ENCODE measurements around the gene APIP. TPM values are rescaled to one million over a fixed set of nuclear protein-coding genes. Genes with fewer than 3 reads are reported as not detected.
A peak's percentile ranks its signal among the peaks of the same experiment; 100 is the strongest.

The APIP gene
- total RNA-seq, 1 donor from 2014 or later = 21.3 TPM

DNA sequence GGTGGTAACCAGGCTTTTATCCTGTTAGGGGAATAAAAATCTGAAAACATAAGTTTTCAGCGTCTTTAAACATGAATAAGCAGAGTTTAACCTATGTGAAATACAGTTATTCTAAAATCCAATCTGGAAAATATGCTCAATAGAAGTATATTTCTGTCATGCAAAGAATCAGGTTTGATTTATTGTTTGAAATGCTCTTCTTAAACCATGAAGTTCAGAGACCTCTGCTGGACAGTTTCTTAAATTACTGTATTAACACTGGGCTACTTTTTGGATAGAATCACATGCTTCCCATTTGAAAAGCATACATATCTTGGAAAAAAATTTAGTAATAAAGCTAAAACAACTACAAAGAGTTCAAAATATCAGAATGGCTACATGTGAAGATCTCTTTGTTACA, 25.4 kb downstream of the APIP start:
- Mint-ChIP-seq H3K4me3 (ENCODE audit: unreplicated experiment) (no peak overlapping the region), H3K36me3 (ENCODE audit: unreplicated experiment) (peaks cover 8% of the 10 kb centered on the region), H3K9me3 (ENCODE audit: unreplicated experiment) (no peaks in the 10 kb centered on the region), H3K4me1 (ENCODE audit: unreplicated experiment) (no peaks in the 10 kb centered on the region), H3K27me3 (ENCODE audit: unreplicated experiment) (no peaks in the 10 kb centered on the region), H3K27ac (ENCODE audit: unreplicated experiment) (no peak overlapping the region)
- DNase-seq (ENCODE audit: extremely low spot score, unreplicated experiment) = no peak
- TF ChIP-seq, protein P1, sequence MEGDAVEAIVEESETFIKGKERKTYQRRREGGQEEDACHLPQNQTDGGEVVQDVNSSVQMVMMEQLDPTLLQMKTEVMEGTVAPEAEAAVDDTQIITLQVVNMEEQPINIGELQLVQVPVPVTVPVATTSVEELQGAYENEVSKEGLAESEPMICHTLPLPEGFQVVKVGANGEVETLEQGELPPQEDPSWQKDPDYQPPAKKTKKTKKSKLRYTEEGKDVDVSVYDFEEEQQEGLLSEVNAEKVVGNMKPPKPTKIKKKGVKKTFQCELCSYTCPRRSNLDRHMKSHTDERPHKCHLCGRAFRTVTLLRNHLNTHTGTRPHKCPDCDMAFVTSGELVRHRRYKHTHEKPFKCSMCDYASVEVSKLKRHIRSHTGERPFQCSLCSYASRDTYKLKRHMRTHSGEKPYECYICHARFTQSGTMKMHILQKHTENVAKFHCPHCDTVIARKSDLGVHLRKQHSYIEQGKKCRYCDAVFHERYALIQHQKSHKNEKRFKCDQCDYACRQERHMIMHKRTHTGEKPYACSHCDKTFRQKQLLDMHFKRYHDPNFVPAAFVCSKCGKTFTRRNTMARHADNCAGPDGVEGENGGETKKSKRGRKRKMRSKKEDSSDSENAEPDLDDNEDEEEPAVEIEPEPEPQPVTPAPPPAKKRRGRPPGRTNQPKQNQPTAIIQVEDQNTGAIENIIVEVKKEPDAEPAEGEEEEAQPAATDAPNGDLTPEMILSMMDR (IDR thresholded peaks at IDR 0.05) = peak; percentile 66

DNA sequence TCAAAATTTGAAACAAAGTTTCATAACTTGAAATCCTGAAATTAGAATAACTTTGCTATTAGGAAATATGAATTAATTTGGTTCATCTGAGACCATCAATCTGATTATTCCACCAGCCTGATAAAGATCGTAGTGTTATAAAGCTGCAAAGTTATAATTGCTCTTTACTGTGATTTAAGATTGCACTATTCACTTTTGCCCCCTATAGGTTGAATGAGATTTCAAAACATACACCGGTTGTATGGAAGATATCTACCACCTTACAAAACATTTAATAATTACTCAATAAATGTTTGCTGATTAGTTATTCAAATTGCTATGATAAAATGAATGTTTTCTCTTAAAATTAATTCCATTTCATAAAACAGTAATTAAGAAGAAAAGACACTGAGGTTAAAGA, 26.1 kb downstream of the APIP start:
- Mint-ChIP-seq H3K27ac (ENCODE audit: unreplicated experiment) (no peak overlapping the region), H3K9me3 (ENCODE audit: unreplicated experiment) (no peaks in the 10 kb centered on the region), H3K27me3 (ENCODE audit: unreplicated experiment) (no peaks in the 10 kb centered on the region), H3K36me3 (ENCODE audit: unreplicated experiment) (peaks cover 8% of the 10 kb centered on the region), H3K4me1 (ENCODE audit: unreplicated experiment) (no peaks in the 10 kb centered on the region), H3K4me3 (ENCODE audit: unreplicated experiment) (no peak overlapping the region)
- no peak for DNase-seq (ENCODE audit: extremely low spot score, unreplicated experiment)
- TF ChIP-seq, protein P1 (IDR thresholded peaks at IDR 0.05) = peak; percentile 35

DNA sequence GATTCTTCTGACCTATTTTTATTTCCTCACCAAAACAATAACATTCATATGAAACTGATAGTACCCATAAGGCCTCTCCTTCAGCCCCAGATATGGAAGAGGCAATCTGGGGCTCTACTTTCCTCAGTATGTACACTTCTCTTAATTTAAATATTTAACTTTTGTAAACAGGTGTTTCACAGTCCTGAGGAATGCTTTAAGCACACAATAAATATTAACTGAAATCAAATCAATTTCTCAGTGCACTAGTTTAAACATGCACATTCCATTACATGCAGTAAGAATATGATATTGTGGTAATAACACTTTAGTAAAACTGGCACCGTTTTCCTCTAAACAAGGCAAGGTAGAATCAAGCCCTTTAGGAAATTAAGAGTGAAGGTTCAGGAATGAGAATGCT, 28.9 kb downstream of the APIP start:
- Mint-ChIP-seq H3K27me3 (ENCODE audit: unreplicated experiment) (no peaks in the 10 kb centered on the region), H3K27ac (ENCODE audit: unreplicated experiment) (no peak overlapping the region), H3K36me3 (ENCODE audit: unreplicated experiment) (peaks cover 19% of the 10 kb centered on the region), H3K4me3 (ENCODE audit: unreplicated experiment) (no peak overlapping the region), H3K9me3 (ENCODE audit: unreplicated experiment) (no peaks in the 10 kb centered on the region), H3K4me1 (ENCODE audit: unreplicated experiment) (no peaks in the 10 kb centered on the region)
- DNase-seq (ENCODE audit: extremely low spot score, unreplicated experiment) = no peak
- TF ChIP-seq, protein P1 (IDR thresholded peaks at IDR 0.05) = no peak

DNA sequence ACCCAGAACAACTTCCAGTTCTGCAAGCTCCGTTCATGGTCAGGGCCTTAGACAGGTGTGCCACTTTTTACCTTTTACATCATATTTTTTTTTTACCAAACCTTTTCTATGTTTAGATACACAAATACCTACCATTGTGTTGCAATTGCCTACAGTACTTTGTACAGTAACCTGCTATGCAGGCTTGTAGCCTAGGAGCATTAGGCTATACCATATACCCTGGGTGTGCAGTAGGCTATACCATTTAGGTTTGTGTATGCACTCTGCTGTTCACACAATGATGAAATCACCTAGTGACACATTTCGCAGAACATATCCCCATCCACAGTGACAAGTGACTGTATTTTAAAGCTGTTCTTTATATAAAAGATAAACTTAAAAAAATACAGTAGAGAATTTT, 29.6 kb downstream of the APIP start:
- no peaks in the 10 kb centered on the region for H3K27me3 Mint-ChIP-seq (ENCODE audit: unreplicated experiment)

DNA sequence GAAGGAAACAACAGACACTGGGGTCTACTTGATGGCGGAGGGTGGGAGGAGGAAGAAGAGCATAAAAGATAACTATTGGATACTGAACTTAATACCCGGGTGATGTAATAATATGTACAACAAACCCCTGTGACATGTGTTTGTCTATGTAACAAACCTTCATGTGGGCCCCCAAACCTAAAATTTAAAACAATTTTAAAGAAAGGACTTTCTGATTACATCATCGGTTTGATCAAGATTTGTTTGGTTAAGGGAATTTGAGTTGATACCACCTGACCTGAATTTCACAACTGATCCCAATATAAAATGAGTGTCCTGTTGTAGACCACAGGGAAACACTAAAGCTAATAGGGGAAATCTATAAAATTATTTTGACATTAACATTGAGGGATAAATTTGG, 34.3 kb downstream of the APIP start:
- Mint-ChIP-seq H3K4me3 (ENCODE audit: unreplicated experiment) (no peak overlapping the region), H3K36me3 (ENCODE audit: unreplicated experiment) (peaks cover 27% of the 10 kb centered on the region), H3K27me3 (ENCODE audit: unreplicated experiment) (no peaks in the 10 kb centered on the region), H3K4me1 (ENCODE audit: unreplicated experiment) (no peaks in the 10 kb centered on the region), H3K27ac (ENCODE audit: unreplicated experiment) (no peak overlapping the region), H3K9me3 (ENCODE audit: unreplicated experiment) (peaks cover 8% of the 10 kb centered on the region)
- DNase-seq (ENCODE audit: extremely low spot score, unreplicated experiment) = no peak
- TF ChIP-seq, protein P1 (IDR thresholded peaks at IDR 0.05) = no peak

More for the DNA sequence above, 29.6 kb downstream of the APIP start:
- Mint-ChIP-seq H3K4me3 (ENCODE audit: unreplicated experiment) (no peak overlapping the region), H3K9me3 (ENCODE audit: unreplicated experiment) (peaks cover 6% of the 10 kb centered on the region), H3K27ac (ENCODE audit: unreplicated experiment) (no peak overlapping the region), H3K36me3 (ENCODE audit: unreplicated experiment) (peaks cover 25% of the 10 kb centered on the region), H3K4me1 (ENCODE audit: unreplicated experiment) (no peaks in the 10 kb centered on the region)
- TF ChIP-seq, protein P1 (IDR thresholded peaks at IDR 0.05) = no peak
- DNase-seq (ENCODE audit: extremely low spot score, unreplicated experiment) = no peak

All from osteocyte (in vitro differentiated cells).